A549 (cell line): ENCODE results near the gene CYP2A13. TPM values are rescaled to one million over a fixed set of nuclear protein-coding genes. Genes with fewer than 3 reads are reported as not detected.
"Not testable (repeated sequence)": the region's sequence is repeated elsewhere in the genome, so short reads cannot be mapped to it uniquely, and the experiment has no call there.

Experiments
- ATAC-seq, 2 experiments: fragments of 200-7000 bp in 1 of 2; fragments of >200 bp in 1 of 2; cut with Nextera tagmentation in 1 of 2; cut with Tn5 transposase in 1 of 2; 3 replicates each; pipeline versions ENCODE4 v1.8.0 to v1.9.1; 2018 to 2020; ENCODE audit warnings: mild to moderate bottlenecking in 1 of 2, moderate library complexity in 1 of 2
- CTCF ChIA-PET: fragments of 300-600 bp; sonication (Branson Sonifier 250); formaldehyde crosslinking; extraction: SDS; loops from one replicate; lab custom pipeline; 2021; ENCODE audit warnings: antibody characterized with exemption, inconsistent platforms; lab: Yijun Ruan, JAX
- POLR2A ChIA-PET: fragments of 350-600 bp; formaldehyde crosslinking; extraction: SDS; loops from one replicate; lab custom pipeline; 2021; ENCODE audit warnings: antibody characterized with exemption, inconsistent platforms; lab: Yijun Ruan, JAX
- DNase-seq, 2 experiments: peaks; one replicate each; pipeline versions ENCODE4 v3.0.0 to v3.0.0-alpha.2; 2011 to 2016; ENCODE audit warnings: low read depth in 1 of 2, low spot score in 1 of 2
- FAIRE-seq: peaks from 2 replicates; lab custom pipeline; 2011; peaks lifted over from hg19 to GRCh38; lab: Jason Lieb, UNC
- H3K27ac ChIP-seq, 2 experiments: fragments of >200 bp; sonication (Bioruptor Twin); formaldehyde crosslinking; 3 replicates each; pipeline ENCODE4 v1.5.1; 2016 to 2017
- H3K4me1 ChIP-seq: fragments of >200 bp; sonication (Bioruptor Twin); formaldehyde crosslinking; 3 replicates; pipeline ENCODE4 v1.6.1; 2016
- H3K4me2 ChIP-seq: fragments of >200 bp; sonication (Bioruptor Twin); formaldehyde crosslinking; 3 replicates; pipeline ENCODE4 v1.6.1; 2016
- H3K4me3 ChIP-seq: fragments of >200 bp; sonication (Bioruptor Twin); formaldehyde crosslinking; 3 replicates; pipeline ENCODE4 v1.5.1; 2016
- H3K9me3 ChIP-seq: fragments of >200 bp; sonication (Bioruptor Twin); formaldehyde crosslinking; 3 replicates; pipeline ENCODE4 v1.6.1; 2016
- CHD4 ChIP-seq: fragments of 200-600 bp; sonication (generic); IDR thresholded peaks from 2 replicates; pipeline ENCODE4 v1.6.1; 2016; ENCODE audit warnings: antibody characterized with exemption, mild to moderate bottlenecking, borderline replicate concordance
- CTCF ChIP-seq: fragments of >200 bp; sonication (Bioruptor Twin); formaldehyde crosslinking; IDR thresholded peaks from 3 replicates; pipeline ENCODE4 v1.5.1; 2016
- EHF ChIP-seq: fragments of 250-450 bp; sonication (Bioruptor Pico); IDR thresholded peaks from 2 replicates; pipeline ENCODE4 v1.5.0; 2020; ENCODE audit warnings: mild to moderate bottlenecking
- HES2 ChIP-seq: fragments of >200 bp; sonication (Bioruptor Twin); formaldehyde crosslinking; IDR thresholded peaks from 2 replicates; pipeline ENCODE4 v1.6.1; 2016
- JUN ChIP-seq, 2 experiments: fragments of >200 bp; sonication (Bioruptor Twin); formaldehyde crosslinking; IDR thresholded peaks; 2 replicates in 1 of 2; 3 replicates in 1 of 2; pipeline ENCODE4 v1.6.1; 2016 to 2017
- JUNB ChIP-seq: fragments of >200 bp; sonication (Bioruptor Twin); formaldehyde crosslinking; IDR thresholded peaks from 2 replicates; pipeline ENCODE4 v1.6.1; 2016
- MAFK ChIP-seq: fragments of 450-650 bp; IDR thresholded peaks from 2 replicates; pipeline ENCODE4 v1.6.1; 2014; ENCODE audit not compliant: partially characterized antibody
- MAZ ChIP-seq: fragments of 150-350 bp; IDR thresholded peaks from 2 replicates; pipeline ENCODE4 v1.6.1; 2014; ENCODE audit warnings: antibody characterized with exemption, low read depth, low read length, borderline replicate concordance
- NFE2L2 ChIP-seq: fragments of 150-350 bp; conservative IDR thresholded peaks from 2 replicates; pipeline ENCODE4 v1.6.1; 2014; ENCODE audit warnings: low read length
- NPAS2 ChIP-seq: fragments of 250-450 bp; sonication (Bioruptor Pico); IDR thresholded peaks from 2 replicates; pipeline ENCODE4 v1.8.0; 2022; ENCODE audit warnings: mild to moderate bottlenecking, moderate library complexity, borderline replicate concordance
- POLR2AphosphoS2 ChIP-seq: conservative IDR thresholded peaks from 2 replicates; pipeline ENCODE4 v1.6.1; 2012; ENCODE audit warnings: low read length, improper control_type of control experiment, inconsistent platforms
- RCOR1 ChIP-seq: fragments of 150-350 bp; IDR thresholded peaks from 2 replicates; pipeline ENCODE4 v1.6.1; 2014; ENCODE audit warnings: antibody characterized with exemption, low read length, low read depth
- SMC3 ChIP-seq: fragments of >200 bp; sonication (Bioruptor Twin); formaldehyde crosslinking; IDR thresholded peaks from 3 replicates; pipeline ENCODE4 v1.6.1; 2018; ENCODE audit warnings: inconsistent platforms
- TP53 ChIP-seq: fragments of 250-450 bp; sonication (Bioruptor Pico); IDR thresholded peaks from 2 replicates; pipeline ENCODE4 v1.5.0; 2021; ENCODE audit warnings: mild to moderate bottlenecking, moderate library complexity
- USF2 ChIP-seq: fragments of 450-650 bp; IDR thresholded peaks from 2 replicates; pipeline ENCODE4 v1.6.1; 2014; ENCODE audit warnings: antibody characterized with exemption
- WGBS: methylation state at CpG from one replicate; pipeline ENCODE4 v1.1.6; 2017; ENCODE audit errors: missing lambda C conversion rate; 5-methylcytosine and 5-hydroxymethylcytosine counted together
- polyA plus RNA-seq, 4 experiments: library from polyadenylated mRNA; depleted of rRNA in 3 of 4; stranded (reverse); fragments of >200 nt; fragmentation: RNase III in 1 of 4; extraction: RNeasy Plus Mini Kit Qiagen cat#74134 plus additional on column Dnase treatment in 1 of 4; gene quantifications; 2 replicates in 3 of 4; 3 replicates in 1 of 4; pipeline ENCODE4 v1.2.3, GENCODE V29; 2011 to 2017
- TF ChIP-seq, protein P1 (sequence below): fragments of 250-450 bp; sonication (Bioruptor Pico); IDR thresholded peaks from 2 replicates; pipeline ENCODE4 v1.5.0; 2021; ENCODE audit warnings: mild to moderate bottlenecking, moderate library complexity, borderline replicate concordance
- TF ChIP-seq, protein P2 (sequence below): fragments of 150-350 bp; IDR thresholded peaks from 2 replicates; pipeline ENCODE4 v1.6.1; 2014; ENCODE audit warnings: low read depth, mild to moderate bottlenecking, low read length

Gene CYP2A13
- polyA plus RNA-seq, 2 of the 4 experiments (the other 2 are of a cell fraction) = not detected

DNA sequence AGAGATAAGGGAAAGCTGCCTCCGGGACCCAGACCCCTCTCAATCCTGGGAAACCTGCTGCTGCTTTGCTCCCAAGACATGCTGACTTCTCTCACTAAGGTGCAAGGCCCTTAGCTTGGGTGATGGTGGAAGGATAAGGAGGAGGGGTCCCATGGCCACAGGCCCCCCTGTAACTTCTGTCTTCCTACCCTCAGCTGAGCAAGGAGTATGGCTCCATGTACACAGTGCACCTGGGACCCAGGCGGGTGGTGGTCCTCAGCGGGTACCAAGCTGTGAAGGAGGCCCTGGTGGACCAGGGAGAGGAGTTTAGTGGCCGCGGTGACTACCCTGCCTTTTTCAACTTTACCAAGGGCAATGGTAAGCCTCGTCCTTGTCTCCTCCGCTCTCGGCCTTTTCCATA, 28.0 kb downstream of the CYP2A13 start:
- no peak overlapping the region for H3K4me3 ChIP-seq
- peaks cover 15% of the 10 kb centered on the region for H3K9me3 ChIP-seq
- H3K27ac ChIP-seq = no peak overlapping the region
- no peak for DNase-seq
- TF ChIP-seq CTCF (no peak), TP53 (CRISPR knock-in tag) (no peak), MAZ (no peak), NFE2L2 (no peak), MAFK (no peak), JUNB (no peak), SMC3 (no peak), HES2 (no peak), POLR2AphosphoS2 (no peak), JUN (IDR thresholded peaks at IDR 0.05) (no peak), RCOR1 (no peak), CHD4 (no peak), EHF (CRISPR knock-in tag) (no peak), USF2 (no peak), NPAS2 (CRISPR knock-in tag) (no peak)
- TF ChIP-seq, protein P1, sequence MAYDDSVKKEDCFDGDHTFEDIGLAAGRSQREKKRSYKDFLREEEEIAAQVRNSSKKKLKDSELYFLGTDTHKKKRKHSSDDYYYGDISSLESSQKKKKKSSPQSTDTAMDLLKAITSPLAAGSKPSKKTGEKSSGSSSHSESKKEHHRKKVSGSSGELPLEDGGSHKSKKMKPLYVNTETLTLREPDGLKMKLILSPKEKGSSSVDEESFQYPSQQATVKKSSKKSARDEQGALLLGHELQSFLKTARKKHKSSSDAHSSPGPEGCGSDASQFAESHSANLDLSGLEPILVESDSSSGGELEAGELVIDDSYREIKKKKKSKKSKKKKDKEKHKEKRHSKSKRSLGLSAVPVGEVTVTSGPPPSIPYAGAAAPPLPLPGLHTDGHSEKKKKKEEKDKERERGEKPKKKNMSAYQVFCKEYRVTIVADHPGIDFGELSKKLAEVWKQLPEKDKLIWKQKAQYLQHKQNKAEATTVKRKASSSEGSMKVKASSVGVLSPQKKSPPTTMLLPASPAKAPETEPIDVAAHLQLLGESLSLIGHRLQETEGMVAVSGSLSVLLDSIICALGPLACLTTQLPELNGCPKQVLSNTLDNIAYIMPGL = no peak
- TF ChIP-seq, protein P2, sequence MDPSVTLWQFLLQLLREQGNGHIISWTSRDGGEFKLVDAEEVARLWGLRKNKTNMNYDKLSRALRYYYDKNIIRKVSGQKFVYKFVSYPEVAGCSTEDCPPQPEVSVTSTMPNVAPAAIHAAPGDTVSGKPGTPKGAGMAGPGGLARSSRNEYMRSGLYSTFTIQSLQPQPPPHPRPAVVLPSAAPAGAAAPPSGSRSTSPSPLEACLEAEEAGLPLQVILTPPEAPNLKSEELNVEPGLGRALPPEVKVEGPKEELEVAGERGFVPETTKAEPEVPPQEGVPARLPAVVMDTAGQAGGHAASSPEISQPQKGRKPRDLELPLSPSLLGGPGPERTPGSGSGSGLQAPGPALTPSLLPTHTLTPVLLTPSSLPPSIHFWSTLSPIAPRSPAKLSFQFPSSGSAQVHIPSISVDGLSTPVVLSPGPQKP = no peak
- FAIRE-seq = no peak
- no peak overlapping the region for H3K4me2 ChIP-seq
- no peaks in the 10 kb centered on the region for H3K4me1 ChIP-seq
- ATAC-seq = no peak
- POLR2A ChIA-PET = no interaction called here
- WGBS = 53% methylated on average over 8 of the region's 8 CpGs
- CTCF ChIA-PET = interaction anchor here (0.6 to 3.1 kb wide), 5 partner anchors 11 to 1309 kb away, joined by 3 to 21 read pairs (median 4); no protein-coding TSS in a partner anchor

GRCh38 chr19:41120929-41121911, 33.0 kb downstream of the CYP2A13 start:
- CTCF ChIA-PET = interaction anchor here (0.8 to 2.9 kb wide), 5 partner anchors 12 to 342 kb away, joined by 3 to 12 read pairs (median 3); no protein-coding TSS in a partner anchor
- POLR2A ChIA-PET, H3K4me3 ChIP-seq, H3K4me1 ChIP-seq, H3K4me2 ChIP-seq, H3K27ac ChIP-seq, DNase-seq, H3K9me3 ChIP-seq: not testable (repeated sequence)
- FAIRE-seq (peak; percentile 98), ATAC-seq (peak in 1 of 2 experiments; percentile 13; a peak in 1 of 6 replicates)
- WGBS = 89% methylated on average over 32 of the region's 41 CpGs

DNA sequence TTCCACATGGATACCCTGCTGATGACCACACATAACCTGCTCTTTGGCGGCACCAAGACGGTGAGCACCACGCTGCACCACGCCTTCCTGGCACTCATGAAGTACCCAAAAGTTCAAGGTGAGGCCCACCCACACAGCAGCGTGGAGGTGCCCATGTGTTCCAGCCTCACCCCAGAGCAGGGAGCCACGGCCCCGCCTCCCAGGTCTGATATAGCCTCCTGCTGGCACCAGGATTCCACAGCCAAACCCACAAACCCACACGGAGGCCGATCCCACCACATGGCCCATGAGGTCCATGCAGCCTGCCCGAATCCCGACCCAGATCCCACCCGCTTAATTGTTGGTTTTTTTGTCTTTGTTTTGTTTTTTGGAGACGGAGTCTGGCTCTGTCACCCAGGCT, 34.6 kb downstream of the CYP2A13 start:
- CTCF ChIA-PET = interaction anchor here (0.6 to 2.5 kb wide), 10 partner anchors 9 to 552 kb away, joined by 3 to 13 read pairs (median 4); partner anchors contain the start of gene CYP2F1
- H3K4me3 ChIP-seq, FAIRE-seq, H3K4me1 ChIP-seq, H3K9me3 ChIP-seq, POLR2A ChIA-PET, DNase-seq, H3K4me2 ChIP-seq, ATAC-seq, H3K27ac ChIP-seq: not testable (repeated sequence)
- 87% methylated on average over 13 of the region's 13 CpGs for WGBS
